Psoas muscle (tissue), 8 donors: Measurements from ENCODE around the gene EXOSC1. TPM values are rescaled to one million over a fixed set of nuclear protein-coding genes. Genes with fewer than 3 reads are reported as not detected.
A peak's percentile ranks its signal among the peaks of the same experiment; 100 is the strongest.
"Not testable (repeated sequence)": the region's sequence is repeated elsewhere in the genome, so short reads cannot be mapped to it uniquely, and the experiment has no call there.

Experiments
- ATAC-seq, 4 donors: fragments of 200-7000 bp; cut with Tn5 transposase; one replicate each; pipeline ENCODE4 v1.9.1; 2020; ENCODE audit warnings: moderate library complexity in 3 of 4, mild to moderate bottlenecking in 2 of 4
- DNase-seq, 2 donors: peaks; one replicate each; pipeline ENCODE4 v3.0.0-alpha.2; 2020
- H3K27ac ChIP-seq: fragments of 200-600 bp; one replicate; pipeline ENCODE4 v1.8.0; 2022
- H3K27me3 ChIP-seq, 3 donors: fragments of 200-600 bp in 1 of 3; one replicate each; pipeline versions ENCODE4 v1.6.1 to v1.8.0; 2013 to 2022; ENCODE audit warnings: low read length in 2 of 3, mild to moderate bottlenecking in 2 of 3, moderate library complexity in 1 of 3; ENCODE audit not compliant: insufficient read depth in 3 of 3
- H3K36me3 ChIP-seq, 2 donors: fragments of 200-600 bp in 1 of 2; one replicate each; pipeline versions ENCODE4 v1.6.1 to v1.8.0; 2013 to 2022; ENCODE audit warnings: low read depth in 1 of 2, mild to moderate bottlenecking in 1 of 2, moderate library complexity in 1 of 2; ENCODE audit not compliant: insufficient read depth in 1 of 2
- H3K4me1 ChIP-seq: fragments of 200-600 bp; one replicate; pipeline ENCODE4 v1.8.0; 2022
- H3K4me3 ChIP-seq: fragments of 200-600 bp; one replicate; pipeline ENCODE4 v1.8.0; 2022; ENCODE audit warnings: mild to moderate bottlenecking
- H3K9me3 ChIP-seq: fragments of 200-600 bp; one replicate; pipeline ENCODE4 v1.8.0; 2022
- WGBS, 3 donors: extraction: QIAGEN DNeasy Blood & Tissue Kit; methylation state at CpG; one replicate each; pipeline versions ENCODE4 v1.1.6 to v1.1.7; 2013; 5-methylcytosine and 5-hydroxymethylcytosine counted together
- intact Hi-C, 2 donors: fragments of 100-400 bp; cut with DNase I; formaldehyde crosslinking; loops; one replicate each; pipeline versions ENCODE4 v1.11.0 to v1.14.2; 2022
- polyA plus RNA-seq, 3 donors: library from polyadenylated mRNA; stranded (reverse); fragments of 200-250 nt; gene quantifications; one replicate each; pipeline ENCODE4 v1.2.3, GENCODE V29; 2013
- total RNA-seq, 4 donors: library from RNA; stranded (reverse); fragmentation: NEBNext Ultra II Directional in 2 of 4; extraction: Animal tissue kit (Norgen Biotek cat#: 25700) in 2 of 4; gene quantifications; one replicate each; pipeline versions ENCODE4 v1.2.1 to v1.2.4, GENCODE V29; 2021 to 2023
- TF ChIP-seq, protein P1 (sequence below): fragments of 200-600 bp; IDR thresholded peaks from one replicate; pipeline ENCODE4 v1.8.0; 2022; ENCODE audit warnings: antibody characterized with exemption
- donor health status: healthy with polysubstance abuse.
- donor health status: DM: no; HTN: no; CAD: no; lungs with moderate emphysema.
- donor health status: Bipolar disorder and iron deficiency.
- donor health status: healthy.
- donor health status: DM: yes; HTN: yes; CAD: no.
- donor health status: DM: no; HTN: no; CAD: no.
- donor health status: DM: no; HTN: no; CAD: no.
- donor health status: DM: yes; HTN: yes; CAD: no.

The EXOSC1 gene
- total and polyA plus RNA-seq, 7 donors: 14.0 to 36.5 (median 20.4) TPM

GRCh38 chr10:97407211-97407951 is 38.4 kb downstream of the EXOSC1 start:
- TF ChIP-seq, protein P1, sequence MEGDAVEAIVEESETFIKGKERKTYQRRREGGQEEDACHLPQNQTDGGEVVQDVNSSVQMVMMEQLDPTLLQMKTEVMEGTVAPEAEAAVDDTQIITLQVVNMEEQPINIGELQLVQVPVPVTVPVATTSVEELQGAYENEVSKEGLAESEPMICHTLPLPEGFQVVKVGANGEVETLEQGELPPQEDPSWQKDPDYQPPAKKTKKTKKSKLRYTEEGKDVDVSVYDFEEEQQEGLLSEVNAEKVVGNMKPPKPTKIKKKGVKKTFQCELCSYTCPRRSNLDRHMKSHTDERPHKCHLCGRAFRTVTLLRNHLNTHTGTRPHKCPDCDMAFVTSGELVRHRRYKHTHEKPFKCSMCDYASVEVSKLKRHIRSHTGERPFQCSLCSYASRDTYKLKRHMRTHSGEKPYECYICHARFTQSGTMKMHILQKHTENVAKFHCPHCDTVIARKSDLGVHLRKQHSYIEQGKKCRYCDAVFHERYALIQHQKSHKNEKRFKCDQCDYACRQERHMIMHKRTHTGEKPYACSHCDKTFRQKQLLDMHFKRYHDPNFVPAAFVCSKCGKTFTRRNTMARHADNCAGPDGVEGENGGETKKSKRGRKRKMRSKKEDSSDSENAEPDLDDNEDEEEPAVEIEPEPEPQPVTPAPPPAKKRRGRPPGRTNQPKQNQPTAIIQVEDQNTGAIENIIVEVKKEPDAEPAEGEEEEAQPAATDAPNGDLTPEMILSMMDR: peak; percentile 75
- Histone ChIP-seq H3K4me3 (peak overlapping the region; percentile 27), H3K4me1 (no peaks in the 10 kb centered on the region), H3K9me3 (no peaks in the 10 kb centered on the region), H3K36me3 (no peaks in the 10 kb centered on the region), H3K27me3 (no peaks in the 10 kb centered on the region), H3K27ac (no peak overlapping the region)
- DNase-seq: no peak
- peak; percentile 82 to 93 (median 88) for ATAC-seq
- intact Hi-C loops: loop anchor here in 1 of 2 donors (10.0 kb wide), 1 partner anchor 207 kb away; no protein-coding TSS in a partner anchor
- 3 to 4% (median 3%) methylated on average over 10 of the region's 10 CpGs for WGBS, 3 donors

DNA sequence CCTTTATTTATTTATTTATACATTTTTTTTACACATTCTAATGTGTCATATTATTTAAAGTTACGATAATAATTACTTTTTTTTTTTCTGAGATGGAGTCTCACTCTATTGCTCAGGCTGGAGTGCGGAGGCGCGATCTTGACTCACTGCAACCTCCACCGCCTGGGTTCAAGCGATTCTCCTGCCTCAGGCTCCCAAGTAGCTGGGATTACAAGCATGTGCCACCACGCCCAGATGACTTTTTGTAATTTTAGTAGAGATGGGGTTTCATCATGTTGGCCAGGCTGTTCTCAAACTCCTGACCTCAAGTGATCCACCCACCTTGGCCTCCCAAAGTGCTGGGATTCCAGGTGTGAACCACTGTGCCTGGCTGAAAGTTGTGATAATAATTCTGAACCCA is 39.3 kb downstream of the EXOSC1 start:
- 84 to 92% (median 90%) methylated on average over 7 of the region's 7 CpGs for WGBS, 3 donors
- H3K27ac ChIP-seq, H3K9me3 ChIP-seq, DNase-seq, H3K27me3 ChIP-seq, H3K4me3 ChIP-seq, H3K4me1 ChIP-seq, H3K36me3 ChIP-seq: not testable (repeated sequence)
- intact Hi-C loops: loop anchor here in 1 of 2 donors (10.0 kb wide), 1 partner anchor 208 kb away; no protein-coding TSS in a partner anchor
- ATAC-seq: peak in 1 of 4 donors; percentile 11

- WGBS, 3 donors: 73 to 88% (median 75%) methylated on average over 3 of the region's 3 CpGs
- intact Hi-C loops: loop anchor here in 1 of 2 donors (10.0 kb wide), 1 partner anchor 209 kb away; no protein-coding TSS in a partner anchor
- H3K27me3 ChIP-seq: no peaks in the 10 kb centered on the region
- H3K27ac ChIP-seq: no peak overlapping the region
- H3K36me3 ChIP-seq: no peaks in the 10 kb centered on the region
- TF ChIP-seq, protein P1: no peak
- no peak for DNase-seq
- no peak overlapping the region for H3K4me3 ChIP-seq
- no peaks in the 10 kb centered on the region for H3K4me1 ChIP-seq
- no peak for ATAC-seq
- no peaks in the 10 kb centered on the region for H3K9me3 ChIP-seq
These were observed 39.7 kb downstream of the EXOSC1 start for GRCh38 chr10:97406064-97406463.

GRCh38 chr10:97404044-97404443 is 41.8 kb downstream of the EXOSC1 start:
- Histone ChIP-seq H3K4me3 (no peak overlapping the region), H3K9me3 (no peaks in the 10 kb centered on the region), H3K4me1 (peaks cover 14% of the 10 kb centered on the region), H3K36me3 (peaks cover 0 to 6% of the 10 kb centered on the region in 2 donors), H3K27ac (no peak overlapping the region), H3K27me3 (no peaks in the 10 kb centered on the region)
- ATAC-seq (no peak), DNase-seq (no peak)
- TF ChIP-seq, protein P1: no peak
- intact Hi-C loops: loop anchor here in 1 of 2 donors (10.0 kb wide), 1 partner anchor 211 kb away; no protein-coding TSS in a partner anchor

DNA sequence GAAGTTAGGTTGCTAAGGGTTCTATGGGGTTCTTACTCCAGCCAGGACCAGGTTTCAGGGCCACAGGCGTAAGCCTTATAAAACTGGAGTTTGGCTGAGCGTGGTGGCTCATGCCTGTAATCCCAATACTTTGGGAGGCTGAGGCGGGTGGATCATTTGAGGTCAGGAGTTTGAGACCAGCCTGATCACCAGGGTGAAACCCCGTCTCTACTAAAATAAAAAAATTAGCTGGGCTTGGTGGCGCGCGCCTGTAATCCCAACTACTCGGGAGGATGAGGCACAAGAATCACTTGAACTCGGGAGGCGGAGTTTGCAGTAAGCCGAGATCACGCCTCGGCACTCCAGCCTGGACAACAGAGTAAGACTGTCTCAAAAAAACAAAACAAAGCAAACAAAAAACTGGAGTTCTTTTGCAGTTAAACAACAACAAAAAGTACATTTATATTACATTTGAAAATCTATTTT is 44.3 kb downstream of the EXOSC1 start:
- 64 to 65% (median 65%) methylated on average over 13 of the region's 13 CpGs for WGBS, 3 donors
- Histone ChIP-seq H3K4me1 (peaks cover 14% of the 10 kb centered on the region), H3K27me3 (no peaks in the 10 kb centered on the region), H3K27ac (peak overlapping the region; percentile 97), H3K4me3 (peak overlapping the region; percentile 96), H3K9me3 (no peaks in the 10 kb centered on the region), H3K36me3 (peaks cover 0 to 27% of the 10 kb centered on the region in 2 donors)
- TF ChIP-seq, protein P1: no peak
- intact Hi-C loops: loop anchor here in 1 of 2 donors (10.0 kb wide), 1 partner anchor 213 kb away; no protein-coding TSS in a partner anchor
- DNase-seq: no peak
- no peak for ATAC-seq
